ENCODE data around the gene PAOX.
"Not testable (repeated sequence)": the region's sequence is repeated elsewhere in the genome, so short reads cannot be mapped to it uniquely, and the experiment has no call there.

DNA sequence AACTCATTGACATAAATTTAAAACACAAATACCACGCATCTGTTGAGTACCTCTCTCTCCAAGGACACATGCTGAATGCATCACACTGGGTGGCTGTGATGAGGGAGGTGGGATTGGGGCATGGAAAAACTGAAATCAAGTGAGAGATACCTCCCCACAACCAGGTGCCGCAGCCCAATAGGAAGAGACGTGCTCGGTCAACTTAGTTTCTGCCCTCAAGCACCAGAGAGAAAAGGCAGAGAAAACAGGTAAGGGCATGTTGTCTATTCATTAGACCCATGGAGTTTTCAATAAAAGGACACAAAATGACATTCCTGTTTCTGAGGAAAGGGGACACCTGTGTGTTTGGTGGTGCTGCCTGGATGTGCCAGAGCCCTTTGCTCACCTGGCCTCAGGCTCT, 50.5 kb downstream of the PAOX start:
- TF ChIP-seq EZH2 (IDR thresholded peaks at IDR 0.05; ENCODE audit: borderline replicate concordance, low read depth, low read length, severe bottlenecking) = not testable (repeated sequence)
- TF ChIP-seq, protein P1, sequence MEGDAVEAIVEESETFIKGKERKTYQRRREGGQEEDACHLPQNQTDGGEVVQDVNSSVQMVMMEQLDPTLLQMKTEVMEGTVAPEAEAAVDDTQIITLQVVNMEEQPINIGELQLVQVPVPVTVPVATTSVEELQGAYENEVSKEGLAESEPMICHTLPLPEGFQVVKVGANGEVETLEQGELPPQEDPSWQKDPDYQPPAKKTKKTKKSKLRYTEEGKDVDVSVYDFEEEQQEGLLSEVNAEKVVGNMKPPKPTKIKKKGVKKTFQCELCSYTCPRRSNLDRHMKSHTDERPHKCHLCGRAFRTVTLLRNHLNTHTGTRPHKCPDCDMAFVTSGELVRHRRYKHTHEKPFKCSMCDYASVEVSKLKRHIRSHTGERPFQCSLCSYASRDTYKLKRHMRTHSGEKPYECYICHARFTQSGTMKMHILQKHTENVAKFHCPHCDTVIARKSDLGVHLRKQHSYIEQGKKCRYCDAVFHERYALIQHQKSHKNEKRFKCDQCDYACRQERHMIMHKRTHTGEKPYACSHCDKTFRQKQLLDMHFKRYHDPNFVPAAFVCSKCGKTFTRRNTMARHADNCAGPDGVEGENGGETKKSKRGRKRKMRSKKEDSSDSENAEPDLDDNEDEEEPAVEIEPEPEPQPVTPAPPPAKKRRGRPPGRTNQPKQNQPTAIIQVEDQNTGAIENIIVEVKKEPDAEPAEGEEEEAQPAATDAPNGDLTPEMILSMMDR (IDR thresholded peaks at IDR 0.05; ENCODE audit: borderline replicate concordance, extremely low read depth, low read length, poor library complexity, severe bottlenecking) = not testable (repeated sequence)

Measured in DND-41 (cell line).